ENCODE data around the gene NDUFS5. TPM values are rescaled to one million over a fixed set of nuclear protein-coding genes. Genes with fewer than 3 reads are reported as not detected.
A peak's percentile ranks its signal among the peaks of the same experiment; 100 is the strongest.
"Not testable (repeated sequence)": the region's sequence is repeated elsewhere in the genome, so short reads cannot be mapped to it uniquely, and the experiment has no call there.

Gene NDUFS5
- total RNA-seq, 1 donor from 2014 or later = 200 TPM

DNA sequence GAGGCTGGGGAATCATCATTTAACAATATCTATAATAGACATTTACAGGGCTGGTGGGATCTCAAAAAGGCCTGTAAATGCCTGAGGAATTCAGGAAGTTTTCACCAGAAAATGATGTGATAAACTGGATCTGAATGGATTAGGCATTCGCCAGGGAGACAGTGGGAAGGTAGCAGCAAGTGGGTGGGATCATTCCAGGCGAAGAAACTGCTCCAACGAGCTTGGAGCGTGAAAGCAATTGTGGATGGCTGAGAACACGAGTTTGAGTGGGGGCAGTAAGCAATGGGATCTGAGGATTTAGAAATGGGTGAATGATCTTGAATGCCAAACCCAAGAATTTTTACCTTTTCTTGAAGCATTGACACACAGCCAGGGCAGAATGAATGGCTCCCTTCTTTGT lies 8.9 kb upstream of the NDUFS5 start:
- H3K4me3 Mint-ChIP-seq (ENCODE audit: unreplicated experiment) = no peak overlapping the region
- H3K27ac Mint-ChIP-seq (ENCODE audit: unreplicated experiment) = no peak overlapping the region
- DNase-seq (ENCODE audit: low spot score) = no peak
- H3K4me1 Mint-ChIP-seq (ENCODE audit: unreplicated experiment) = no peaks in the 10 kb centered on the region
- H3K27me3 Mint-ChIP-seq (ENCODE audit: unreplicated experiment) = no peaks in the 10 kb centered on the region
- H3K36me3 Mint-ChIP-seq (ENCODE audit: low read depth, unreplicated experiment) = peaks cover 3% of the 10 kb centered on the region
- no peaks in the 10 kb centered on the region for H3K9me3 Mint-ChIP-seq (ENCODE audit: unreplicated experiment)
- TF ChIP-seq CTCF (IDR thresholded peaks at IDR 0.05; ENCODE audit: unreplicated experiment) = no peak

DNA sequence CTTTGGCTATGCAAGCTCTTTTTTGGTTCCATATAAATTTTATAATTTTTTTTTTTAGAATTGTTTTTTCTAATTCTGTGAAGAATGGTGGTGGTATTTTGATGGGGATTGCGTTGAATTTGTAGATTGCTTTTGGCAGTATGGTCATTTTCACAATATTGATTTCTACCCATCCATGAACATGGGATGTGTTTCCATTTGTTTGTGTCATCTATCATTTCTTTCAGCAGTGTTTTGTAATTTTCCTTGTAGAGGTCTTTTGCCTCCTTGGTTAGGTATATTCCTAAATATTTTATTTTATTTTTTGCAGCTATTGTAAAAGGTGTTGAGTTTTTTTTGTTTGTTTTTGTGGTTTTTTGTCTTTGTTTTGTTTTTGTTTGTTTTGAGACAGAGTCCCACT lies 5.7 kb upstream of the NDUFS5 start:
- H3K9me3 Mint-ChIP-seq (ENCODE audit: unreplicated experiment); DNase-seq (ENCODE audit: low spot score); H3K36me3 Mint-ChIP-seq (ENCODE audit: low read depth, unreplicated experiment); H3K4me3 Mint-ChIP-seq (ENCODE audit: unreplicated experiment); H3K27ac Mint-ChIP-seq (ENCODE audit: unreplicated experiment); H3K4me1 Mint-ChIP-seq (ENCODE audit: unreplicated experiment); H3K27me3 Mint-ChIP-seq (ENCODE audit: unreplicated experiment): not testable (repeated sequence)

- H3K27ac Mint-ChIP-seq (ENCODE audit: unreplicated experiment) = no peak overlapping the region
- peaks cover 5% of the 10 kb centered on the region for H3K4me1 Mint-ChIP-seq (ENCODE audit: unreplicated experiment)
- TF ChIP-seq CTCF (IDR thresholded peaks at IDR 0.05; ENCODE audit: unreplicated experiment) = no peak
- peaks cover under 1% of the 10 kb centered on the region for H3K36me3 Mint-ChIP-seq (ENCODE audit: low read depth, unreplicated experiment)
- no peak overlapping the region for H3K4me3 Mint-ChIP-seq (ENCODE audit: unreplicated experiment)
- H3K27me3 Mint-ChIP-seq (ENCODE audit: unreplicated experiment) = peaks cover 2% of the 10 kb centered on the region
- no peaks in the 10 kb centered on the region for H3K9me3 Mint-ChIP-seq (ENCODE audit: unreplicated experiment)
- DNase-seq (ENCODE audit: low spot score) = no peak
Measured at GRCh38 chr1:39021426-39021825, 4.7 kb upstream of the NDUFS5 start.

- Mint-ChIP-seq H3K9me3 (ENCODE audit: unreplicated experiment) (no peaks in the 10 kb centered on the region), H3K4me3 (ENCODE audit: unreplicated experiment) (no peak overlapping the region), H3K36me3 (ENCODE audit: low read depth, unreplicated experiment) (peaks cover 5% of the 10 kb centered on the region), H3K27ac (ENCODE audit: unreplicated experiment) (no peak overlapping the region), H3K4me1 (ENCODE audit: unreplicated experiment) (peaks cover 14% of the 10 kb centered on the region), H3K27me3 (ENCODE audit: unreplicated experiment) (peaks cover 9% of the 10 kb centered on the region)
- TF ChIP-seq CTCF (IDR thresholded peaks at IDR 0.05; ENCODE audit: unreplicated experiment) = no peak
- DNase-seq (ENCODE audit: low spot score) = no peak
Measured at GRCh38 chr1:39023140-39023539, 3.0 kb upstream of the NDUFS5 start.

DNA sequence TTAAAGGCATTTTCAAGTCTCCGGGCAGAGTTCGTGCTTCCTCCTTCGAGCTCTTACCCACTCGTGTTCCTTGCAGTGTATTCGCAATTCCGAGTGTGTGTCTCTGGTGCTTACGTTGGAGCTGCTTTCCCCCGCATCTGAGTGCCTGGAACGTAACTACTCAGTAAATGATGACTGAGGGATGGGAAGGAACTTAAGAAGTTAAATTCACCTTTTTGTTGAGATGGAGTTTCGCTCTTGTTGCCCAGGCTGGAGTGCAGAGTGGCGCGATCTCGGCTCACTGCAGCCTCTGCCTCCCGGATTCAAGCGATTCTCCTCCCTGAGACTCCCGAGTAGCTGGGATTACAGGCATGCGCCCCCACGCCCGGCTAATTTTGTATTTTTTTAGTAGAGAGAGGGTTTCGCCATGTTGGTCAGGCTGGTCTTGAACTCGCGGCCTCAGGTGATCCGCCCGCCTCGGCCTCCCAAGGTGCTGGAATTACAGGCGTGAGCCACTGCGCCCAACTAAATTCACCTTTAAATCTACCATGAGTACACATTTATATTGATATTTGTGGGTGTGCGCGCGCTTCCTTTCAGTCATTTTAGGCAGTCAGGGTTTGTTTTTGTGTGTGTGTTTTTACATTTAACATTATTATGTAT lies 837 bp downstream of the NDUFS5 start:
- no peak for DNase-seq (ENCODE audit: low spot score)
- peak overlapping the region; percentile 95 for H3K4me3 Mint-ChIP-seq (ENCODE audit: unreplicated experiment)
- peaks cover 18% of the 10 kb centered on the region for H3K36me3 Mint-ChIP-seq (ENCODE audit: low read depth, unreplicated experiment)
- peaks cover 14% of the 10 kb centered on the region for H3K4me1 Mint-ChIP-seq (ENCODE audit: unreplicated experiment)
- H3K27me3 Mint-ChIP-seq (ENCODE audit: unreplicated experiment) = peaks cover 11% of the 10 kb centered on the region
- H3K9me3 Mint-ChIP-seq (ENCODE audit: unreplicated experiment) = no peaks in the 10 kb centered on the region
- no peak for TF ChIP-seq CTCF (IDR thresholded peaks at IDR 0.05; ENCODE audit: unreplicated experiment)
- H3K27ac Mint-ChIP-seq (ENCODE audit: unreplicated experiment) = peak overlapping the region; percentile 98
